Suppressor macrophage treated with lipopolysaccharide for 1 hour (primary cell): ENCODE measurements around the gene CXXC1.
A peak's percentile ranks its signal among the peaks of the same experiment; 100 is the strongest.
"Not testable (repeated sequence)": the region's sequence is repeated elsewhere in the genome, so short reads cannot be mapped to it uniquely, and the experiment has no call there.

Source experiments
- DNase-seq, 3 donors: peaks; one replicate each; pipeline ENCODE4 v3.0.0-alpha.2; 2020 to 2022

The CXXC1 gene

DNA sequence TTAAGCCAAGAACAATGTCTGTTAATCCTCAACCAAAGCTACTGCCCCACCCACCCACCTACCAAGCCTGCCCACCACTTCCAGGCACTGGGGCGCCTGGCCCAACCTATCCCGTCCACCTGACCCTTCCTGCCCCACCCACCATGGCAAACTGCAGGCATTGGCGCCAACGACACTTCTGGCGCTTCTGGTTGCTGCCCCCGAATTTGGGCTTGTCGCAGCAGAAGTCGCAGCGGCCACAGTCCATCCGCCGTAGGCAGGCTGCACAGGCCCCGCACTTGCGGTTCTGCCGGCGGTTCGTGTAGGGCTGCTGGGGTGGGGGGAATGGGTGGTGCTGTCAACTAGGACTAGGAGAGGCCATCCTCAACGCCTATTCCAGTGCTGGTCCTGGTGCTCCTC is 13.4 kb downstream of the CXXC1 start:
- DNase-seq, result no peak

DNA sequence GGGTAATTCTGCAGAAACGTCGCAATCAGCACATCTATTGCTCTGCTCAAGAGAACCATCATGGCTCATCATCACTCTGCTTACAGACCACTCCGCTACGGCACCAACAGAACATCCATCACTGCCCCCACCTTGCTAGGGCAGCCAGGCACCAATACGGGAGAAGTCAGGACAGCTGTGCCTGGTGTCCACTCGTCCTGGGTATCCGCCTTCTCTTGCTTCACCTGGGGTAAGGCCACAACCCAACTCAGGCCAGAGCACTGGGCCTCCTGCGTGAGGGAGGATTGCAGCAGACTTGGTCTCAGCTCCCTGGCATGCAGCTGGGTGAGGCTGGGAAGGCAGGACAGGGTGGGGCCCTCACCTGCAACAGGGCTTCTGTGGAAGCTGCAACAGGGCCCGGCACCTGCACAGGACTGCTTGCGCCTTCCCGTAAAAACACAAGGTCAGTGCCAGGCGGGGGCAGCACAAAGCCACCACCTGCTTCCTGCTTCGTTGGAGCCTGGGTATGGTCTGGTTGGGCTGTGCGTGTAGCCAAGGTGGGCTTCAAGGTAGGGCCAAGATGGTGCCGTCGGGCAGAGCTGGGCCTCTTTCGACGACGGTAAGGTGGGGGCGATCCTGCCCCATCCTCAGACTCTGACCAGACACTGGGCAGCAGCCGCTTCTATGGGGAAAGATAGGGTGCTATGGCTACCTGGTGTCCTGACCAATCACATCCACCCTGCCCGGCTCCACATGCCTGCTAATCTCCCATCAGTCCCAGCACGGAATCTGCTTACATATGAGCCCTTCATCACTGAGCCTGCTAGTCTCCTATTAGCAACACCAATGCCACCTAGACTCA is 14.1 kb downstream of the CXXC1 start:
- no peak for DNase-seq

DNA sequence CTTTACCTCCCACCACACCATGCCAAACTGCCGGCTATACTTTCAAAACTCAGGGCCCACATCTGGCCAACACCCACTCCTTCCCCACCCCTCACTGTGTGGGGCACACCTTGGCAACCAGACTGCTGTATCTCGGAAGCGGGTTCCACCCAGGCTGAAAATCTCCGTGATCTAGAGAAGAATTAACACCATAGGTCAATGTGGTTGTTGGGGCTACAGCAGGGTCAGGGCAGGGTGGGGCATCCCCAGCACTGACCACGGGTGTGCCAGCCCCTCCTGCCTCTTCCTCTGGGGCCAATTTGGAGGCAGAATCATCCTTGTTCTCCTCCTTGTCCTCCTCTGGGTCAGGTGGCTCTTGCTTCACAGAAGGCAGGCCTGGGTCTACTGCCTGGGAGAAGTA is 14.9 kb downstream of the CXXC1 start:
- DNase-seq, result no peak

DNA sequence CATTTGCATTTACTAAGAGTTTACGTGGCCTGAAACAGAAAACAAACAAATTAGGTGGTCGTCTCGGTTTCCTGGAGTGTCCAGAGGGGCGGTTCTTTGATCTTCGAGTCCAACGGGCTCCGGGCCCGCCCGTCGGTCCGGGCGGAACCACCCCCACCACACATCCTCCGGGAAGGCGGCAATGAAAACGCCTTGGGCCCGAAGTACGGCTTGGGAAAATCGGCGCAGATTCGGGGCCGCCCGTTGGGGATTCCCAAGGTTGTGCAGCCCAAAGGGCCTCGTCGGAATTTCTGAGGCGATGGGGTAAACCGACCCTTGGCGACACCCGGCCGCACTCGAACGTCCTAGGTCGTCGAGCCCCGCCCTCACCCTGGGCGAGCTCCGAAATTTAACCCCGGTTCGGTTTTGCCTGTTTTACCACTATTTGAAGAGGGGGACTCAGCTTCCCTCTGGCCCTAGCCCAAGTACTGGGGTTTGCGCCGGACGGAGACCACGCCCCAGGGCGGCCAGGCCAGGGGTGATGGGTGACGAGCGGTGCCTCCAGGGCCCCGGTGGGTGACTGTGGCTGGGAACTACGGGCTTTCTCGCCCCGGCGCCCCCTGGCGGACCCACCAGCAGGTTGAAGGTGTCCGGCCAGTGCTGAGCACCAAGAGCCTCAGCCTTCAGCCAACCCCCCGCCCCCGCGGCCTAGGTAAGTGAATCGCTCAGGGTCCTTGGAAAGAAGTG is 19.3 kb downstream of the CXXC1 start:
- peak; percentile 84 to 94 (median 86) for DNase-seq

DNA sequence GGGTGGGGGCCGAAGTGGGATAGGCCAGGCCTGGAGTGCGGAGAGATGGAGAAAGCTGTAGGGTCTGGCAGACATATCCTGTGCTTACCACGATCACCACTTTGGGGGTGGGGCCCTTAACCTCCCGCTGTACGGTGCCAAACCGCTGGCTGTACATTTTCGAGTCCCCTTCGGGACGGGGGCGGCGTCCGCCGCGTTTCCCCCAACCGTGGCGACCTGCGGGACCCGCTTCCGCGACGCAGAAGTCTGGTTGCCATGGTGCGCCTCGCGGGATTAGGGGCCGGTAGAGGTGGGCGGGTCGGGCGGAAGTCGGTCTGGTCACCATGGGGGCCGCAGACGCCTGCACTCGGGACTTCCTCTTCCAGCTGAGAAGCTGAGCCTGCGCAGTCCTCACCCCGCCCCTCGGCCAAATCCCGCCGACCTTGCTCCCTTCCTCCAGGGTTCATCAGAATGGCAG is 21.2 kb downstream of the CXXC1 start, which contains the start of gene CFAP53:
TSS of gene CFAP53 (minus strand) at position 248 of the 457 bp plus-strand sequence. CDS start at position 157, 91 bp downstream.
- peak; percentile 93 to 96 (median 94) for DNase-seq

DNA sequence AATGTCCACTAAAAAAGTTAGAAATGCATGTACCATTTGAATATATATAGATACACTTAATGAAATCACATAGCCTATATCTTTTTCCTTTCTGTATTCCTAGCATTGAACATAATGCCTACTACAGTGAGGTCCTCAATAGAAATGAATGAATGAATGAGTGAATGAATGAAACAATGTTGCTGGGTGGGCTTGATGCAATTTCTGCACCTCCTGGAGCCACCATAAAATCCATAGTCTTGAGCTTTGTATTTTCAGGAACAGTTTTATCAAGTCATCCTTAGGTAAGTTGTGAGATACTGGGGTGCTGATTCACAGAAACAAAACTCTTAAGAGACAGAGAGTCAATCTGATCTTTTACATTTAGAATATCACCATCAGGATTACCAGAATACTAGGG is 24.5 kb downstream of the CXXC1 start:
- DNase-seq, result no peak

DNA sequence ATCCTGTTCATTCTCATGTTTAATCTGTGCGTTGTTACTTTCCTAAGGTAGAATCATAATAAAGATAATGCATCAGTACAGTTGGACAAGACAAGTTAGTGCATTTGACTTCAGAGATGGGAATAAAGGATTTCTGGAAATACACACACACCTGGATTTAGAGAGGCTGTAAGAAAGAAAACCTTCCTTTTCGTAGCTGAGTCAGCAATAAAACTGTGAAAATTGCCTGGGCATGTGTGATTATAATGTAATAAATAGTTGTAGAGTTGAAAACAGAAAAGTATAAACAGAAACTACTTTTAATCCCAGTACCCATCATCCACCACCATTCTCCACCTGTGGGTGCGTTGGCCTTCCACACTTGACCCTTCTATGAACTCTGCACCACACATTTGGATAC is 36.6 kb downstream of the CXXC1 start:
- no peak for DNase-seq

DNA sequence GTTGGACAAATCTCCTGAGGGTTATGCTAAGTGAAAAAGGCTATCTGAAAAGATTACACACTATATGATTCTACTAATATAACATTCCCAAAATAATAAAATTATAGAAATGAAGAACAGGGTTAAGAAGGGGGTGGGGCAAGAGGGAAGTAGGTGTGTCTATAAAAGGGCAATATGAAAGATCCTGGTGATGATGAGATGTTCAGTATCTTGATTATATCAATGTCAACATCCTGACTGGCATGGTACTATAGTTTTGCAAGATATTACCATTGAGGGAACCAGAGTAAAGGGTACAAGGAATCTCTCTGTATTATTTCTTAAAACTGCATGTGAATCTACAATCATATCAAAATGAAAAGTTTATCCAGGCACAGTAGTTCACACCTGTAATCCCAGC is 37.9 kb downstream of the CXXC1 start:
- no peak for DNase-seq

DNA sequence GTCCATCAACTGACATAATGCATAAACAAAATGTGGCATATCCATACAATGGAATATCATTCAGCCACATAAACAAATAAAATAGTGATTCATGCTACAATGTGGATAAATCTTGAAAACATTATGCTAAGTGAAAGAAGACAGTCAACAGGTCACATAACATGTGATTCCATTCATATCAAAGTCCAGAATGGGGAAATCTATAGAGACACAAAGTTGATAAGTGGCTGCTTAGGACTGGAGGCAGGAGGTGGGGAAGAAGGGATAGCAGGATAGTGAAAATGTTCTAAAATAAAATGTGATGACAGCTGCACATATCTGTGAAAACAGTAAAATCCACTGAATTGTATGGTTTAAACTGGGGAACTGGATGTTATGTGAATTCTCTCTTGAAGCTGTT is 39.9 kb downstream of the CXXC1 start:
- no peak for DNase-seq

DNA sequence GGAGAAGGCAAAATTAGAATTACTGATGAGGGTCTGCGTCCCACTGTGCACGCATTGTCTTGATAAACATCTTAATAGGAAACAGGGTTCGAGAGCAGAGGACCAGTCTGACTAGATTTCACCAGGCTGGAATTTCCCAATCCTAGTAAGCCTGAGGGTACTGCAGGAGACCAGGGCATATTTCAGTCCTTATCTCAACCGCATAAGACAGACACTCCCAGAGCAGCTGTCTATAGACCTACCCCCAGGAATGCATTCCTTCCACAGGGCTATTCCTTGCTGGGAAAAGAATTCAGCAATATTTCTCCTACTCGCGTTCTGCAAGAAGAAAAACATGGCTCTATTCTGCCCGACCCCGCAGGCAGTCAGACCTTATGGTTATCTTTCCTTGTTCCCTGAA is 45.7 kb downstream of the CXXC1 start:
- not testable (repeated sequence) for DNase-seq

DNA sequence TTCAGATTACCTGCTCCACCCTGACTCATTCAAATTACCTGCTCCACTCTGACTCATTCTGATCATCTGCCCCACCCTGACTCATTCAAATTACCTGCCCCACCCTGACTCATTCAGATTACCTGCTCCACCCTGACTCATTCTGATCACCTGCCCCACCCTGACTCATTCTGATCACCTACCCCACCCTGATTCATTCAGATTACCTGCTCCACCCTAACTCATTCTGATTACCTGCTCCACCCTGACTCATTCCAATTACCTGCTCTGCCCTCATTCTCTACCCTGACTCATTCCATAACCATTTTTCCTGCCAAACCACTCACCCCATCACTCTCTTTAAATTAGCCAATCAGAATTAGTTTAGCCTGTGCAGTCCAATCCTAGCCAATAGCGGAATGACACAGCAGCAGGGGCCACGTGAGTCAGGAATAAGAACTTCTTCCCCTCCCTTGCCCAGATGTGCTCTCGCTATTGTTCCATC is 47.4 kb downstream of the CXXC1 start:
- DNase-seq, result no peak

DNA sequence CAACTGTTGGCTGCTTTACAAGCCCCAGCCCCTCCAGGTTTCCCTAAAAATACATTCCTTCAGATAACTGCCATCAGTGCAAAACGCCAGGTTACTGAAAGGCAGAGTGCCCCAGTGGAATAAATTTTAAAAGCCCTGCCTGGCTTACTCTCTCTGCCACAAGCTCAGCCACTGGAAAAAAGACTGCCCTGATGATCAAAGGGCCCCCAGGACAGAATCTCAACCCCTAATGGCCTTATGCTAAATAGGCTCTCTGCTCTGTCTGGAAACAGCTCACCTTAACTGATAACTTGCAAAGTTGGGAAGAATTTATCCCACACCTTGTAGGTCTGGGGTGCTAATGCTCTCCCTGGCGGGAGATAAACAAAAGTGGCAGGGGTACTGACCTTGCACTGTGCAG is 55.1 kb downstream of the CXXC1 start:
- DNase-seq, result no peak
